ENCODE measurements around the gene FMNL2.

The FMNL2 gene

DNA sequence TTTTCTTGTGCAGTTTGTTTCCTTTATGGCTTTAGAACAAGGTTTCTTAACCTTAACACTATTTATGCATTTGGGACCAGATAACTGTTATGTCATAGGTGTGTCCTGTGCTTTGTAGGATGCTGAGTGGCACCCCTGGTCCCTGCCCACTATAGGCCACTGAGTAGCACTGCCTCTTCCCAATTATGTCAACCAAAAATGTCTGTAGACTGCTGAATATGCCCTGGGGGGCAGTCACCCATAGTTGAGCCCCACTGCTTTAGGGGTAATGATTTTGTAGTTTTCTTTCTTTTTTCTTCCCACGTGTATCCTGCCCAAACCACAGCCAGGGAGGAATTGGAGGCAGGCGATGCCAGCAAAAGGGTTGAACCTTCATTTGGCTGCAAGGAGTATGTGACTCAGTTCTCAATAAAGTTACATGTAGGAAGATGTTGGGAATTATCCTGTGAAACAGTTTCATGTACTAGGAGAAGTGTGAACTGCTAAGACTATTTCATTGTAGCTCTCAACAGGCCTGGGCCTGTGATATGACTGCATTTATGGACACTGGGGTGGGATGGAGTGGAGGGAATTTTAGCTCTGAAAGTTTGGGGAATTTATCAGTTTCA, 65.7 kb downstream of the FMNL2 start:
- in situ Hi-C loops (cut with HindIII; ENCODE audit: low pct_ligation_motif_present, low sequenced_read_pairs) = no loop called here

DNA sequence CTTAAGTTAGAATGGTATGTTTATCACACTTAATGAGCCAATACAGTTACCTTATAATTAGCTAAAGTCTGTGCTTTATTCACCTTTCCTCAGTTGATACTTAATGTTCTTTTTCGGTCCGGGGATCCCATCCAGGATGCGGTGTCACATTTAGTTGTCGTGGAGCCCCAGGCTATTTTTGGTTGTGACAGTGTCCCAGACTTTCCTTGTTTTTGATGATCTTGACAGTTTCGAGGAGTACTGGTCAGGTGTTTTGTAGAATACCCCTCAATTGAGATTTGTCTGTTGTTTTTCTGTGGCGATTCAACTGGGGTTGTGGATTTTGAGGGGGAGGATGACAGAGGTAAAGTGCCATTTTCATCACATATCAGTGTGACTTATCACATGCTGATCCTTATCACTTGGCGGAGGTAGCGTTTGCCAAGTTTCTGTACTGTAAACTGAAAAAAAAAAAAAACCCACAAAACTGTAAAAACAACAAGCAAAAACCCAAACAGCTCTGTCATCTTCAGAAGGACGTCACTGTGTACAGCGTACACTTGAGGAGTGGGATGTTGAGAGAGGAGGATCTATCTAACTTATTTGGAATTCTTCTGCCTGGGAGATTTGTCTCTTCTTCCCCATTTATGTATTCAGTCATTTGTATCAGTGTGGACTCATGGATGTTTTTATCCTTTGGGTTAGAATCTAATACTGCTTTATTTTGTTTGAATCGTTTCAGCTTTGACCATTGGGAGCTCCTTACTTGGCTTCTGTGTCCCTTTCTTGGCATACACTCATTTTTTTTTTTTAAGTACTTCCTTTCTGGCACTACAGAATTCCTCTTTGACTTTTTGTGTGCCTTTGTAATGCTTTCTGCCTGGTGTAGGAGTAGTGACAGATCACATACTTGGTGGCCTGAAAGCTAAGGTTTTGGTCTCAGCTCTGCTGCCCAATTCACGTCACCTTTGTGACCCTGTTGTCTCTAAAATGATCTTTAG, 68.1 kb downstream of the FMNL2 start:
- Histone ChIP-seq H3K4me3 (ENCODE audit: low read depth, low read length) (no peak overlapping the region), H3K27me3 (replicated peaks) (no peaks in the 10 kb centered on the region), H3K36me3 (replicated peaks) (no peaks in the 10 kb centered on the region), H3K27ac (peak overlapping the region; percentile 38)
- in situ Hi-C loops (cut with HindIII; ENCODE audit: low pct_ligation_motif_present, low sequenced_read_pairs) = no loop called here
- TF ChIP-seq, protein P1, sequence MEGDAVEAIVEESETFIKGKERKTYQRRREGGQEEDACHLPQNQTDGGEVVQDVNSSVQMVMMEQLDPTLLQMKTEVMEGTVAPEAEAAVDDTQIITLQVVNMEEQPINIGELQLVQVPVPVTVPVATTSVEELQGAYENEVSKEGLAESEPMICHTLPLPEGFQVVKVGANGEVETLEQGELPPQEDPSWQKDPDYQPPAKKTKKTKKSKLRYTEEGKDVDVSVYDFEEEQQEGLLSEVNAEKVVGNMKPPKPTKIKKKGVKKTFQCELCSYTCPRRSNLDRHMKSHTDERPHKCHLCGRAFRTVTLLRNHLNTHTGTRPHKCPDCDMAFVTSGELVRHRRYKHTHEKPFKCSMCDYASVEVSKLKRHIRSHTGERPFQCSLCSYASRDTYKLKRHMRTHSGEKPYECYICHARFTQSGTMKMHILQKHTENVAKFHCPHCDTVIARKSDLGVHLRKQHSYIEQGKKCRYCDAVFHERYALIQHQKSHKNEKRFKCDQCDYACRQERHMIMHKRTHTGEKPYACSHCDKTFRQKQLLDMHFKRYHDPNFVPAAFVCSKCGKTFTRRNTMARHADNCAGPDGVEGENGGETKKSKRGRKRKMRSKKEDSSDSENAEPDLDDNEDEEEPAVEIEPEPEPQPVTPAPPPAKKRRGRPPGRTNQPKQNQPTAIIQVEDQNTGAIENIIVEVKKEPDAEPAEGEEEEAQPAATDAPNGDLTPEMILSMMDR (IDR thresholded peaks at IDR 0.05; ENCODE audit: low read depth, low read length, missing control alignments) = no peak
- DNase-seq = peak; percentile 51

More for the DNA sequence above, 65.7 kb downstream of the FMNL2 start:
- no peaks in the 10 kb centered on the region for H3K36me3 ChIP-seq (replicated peaks)
- no peaks in the 10 kb centered on the region for H3K27me3 ChIP-seq (replicated peaks)
- TF ChIP-seq, protein P1 (IDR thresholded peaks at IDR 0.05; ENCODE audit: low read depth, low read length, missing control alignments) = no peak
- DNase-seq = no peak
- no peak overlapping the region for H3K4me3 ChIP-seq (ENCODE audit: low read depth, low read length)
- H3K27ac ChIP-seq = no peak overlapping the region

DNA sequence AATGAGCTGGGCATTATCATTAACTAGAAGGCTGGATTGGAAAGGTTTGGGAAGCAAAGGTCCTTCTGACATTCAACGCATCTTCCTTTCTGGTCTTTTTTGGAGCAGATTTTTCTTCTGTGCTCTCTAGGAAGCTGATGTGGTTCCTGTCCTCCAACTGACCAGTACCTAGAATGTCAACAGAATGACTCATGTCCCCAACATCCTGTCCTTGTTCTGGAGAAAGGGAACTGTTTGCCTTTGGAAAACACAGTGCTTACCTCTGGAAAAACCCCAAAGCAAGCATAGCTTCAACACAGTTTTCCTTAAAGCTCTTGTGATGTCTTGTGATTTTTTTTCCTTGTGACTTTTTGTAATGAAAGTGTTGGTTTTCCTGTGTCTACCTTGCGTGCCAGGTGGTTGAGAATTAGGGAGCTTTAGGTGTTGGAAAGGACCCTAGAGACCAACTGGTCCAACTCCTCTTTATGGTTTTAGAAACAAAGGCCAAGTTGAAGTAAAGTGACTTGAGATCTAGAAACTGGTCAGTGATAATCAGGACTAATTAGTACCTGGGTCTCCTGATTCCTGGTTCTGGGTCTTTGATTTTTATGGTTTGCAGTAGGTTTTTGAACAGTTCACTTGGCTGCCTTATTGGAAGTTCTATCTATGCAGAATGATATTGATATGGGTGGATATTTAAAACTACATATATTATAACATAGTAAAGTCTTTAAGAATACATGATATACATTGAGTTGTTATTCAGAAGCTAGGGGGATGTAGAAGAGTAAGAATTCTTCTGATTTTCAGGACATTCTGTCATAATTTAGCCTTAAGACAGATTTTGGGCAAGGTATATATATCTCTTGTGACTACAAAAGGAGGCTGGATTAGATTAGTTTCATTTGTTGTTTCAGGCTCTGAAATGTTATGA, 70.5 kb downstream of the FMNL2 start:
- no peak for DNase-seq
- in situ Hi-C loops (cut with HindIII; ENCODE audit: low pct_ligation_motif_present, low sequenced_read_pairs) = no loop called here
- no peak overlapping the region for H3K27ac ChIP-seq
- no peak overlapping the region for H3K4me3 ChIP-seq (ENCODE audit: low read depth, low read length)
- TF ChIP-seq, protein P1 (IDR thresholded peaks at IDR 0.05; ENCODE audit: low read depth, low read length, missing control alignments) = no peak
- H3K36me3 ChIP-seq (replicated peaks) = no peaks in the 10 kb centered on the region
- no peaks in the 10 kb centered on the region for H3K27me3 ChIP-seq (replicated peaks)

DNA sequence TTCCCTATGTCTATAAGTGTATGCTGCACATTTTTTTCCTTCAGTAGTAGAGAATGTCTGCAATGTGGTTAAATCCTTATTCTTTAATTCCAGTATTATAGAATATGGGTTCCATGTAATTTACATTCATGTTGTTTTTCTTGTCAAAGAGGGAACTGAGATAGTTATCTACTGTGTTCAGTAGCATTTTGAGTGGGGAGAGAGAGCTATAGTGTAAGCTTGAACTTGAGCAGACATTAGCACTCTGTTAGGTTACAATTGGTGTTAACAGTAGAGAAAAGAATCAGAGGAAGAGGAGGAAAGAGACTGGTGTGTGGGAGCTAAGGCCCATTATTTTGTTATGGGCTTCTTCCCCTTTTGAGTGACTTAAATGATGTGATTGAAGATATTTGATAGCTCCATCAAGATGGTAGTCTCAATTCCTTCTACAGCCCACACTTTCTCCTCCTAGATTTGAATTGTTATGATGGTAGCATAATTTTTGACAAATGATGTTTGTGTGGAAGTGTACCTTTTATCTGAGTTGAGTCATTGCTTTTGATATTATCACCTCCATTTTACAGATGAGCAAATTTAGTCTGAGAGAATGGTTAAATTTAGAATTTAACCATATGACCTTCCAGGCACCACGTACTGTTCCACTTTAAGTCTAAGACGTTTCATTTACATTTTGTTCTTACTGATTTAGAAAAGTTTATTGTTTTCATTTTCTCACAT, 71.3 kb downstream of the FMNL2 start:
- in situ Hi-C loops (cut with HindIII; ENCODE audit: low pct_ligation_motif_present, low sequenced_read_pairs) = no loop called here
- no peak for DNase-seq
- H3K27ac ChIP-seq = no peak overlapping the region
- TF ChIP-seq, protein P1 (IDR thresholded peaks at IDR 0.05; ENCODE audit: low read depth, low read length, missing control alignments) = no peak
- no peak overlapping the region for H3K4me3 ChIP-seq (ENCODE audit: low read depth, low read length)
- no peaks in the 10 kb centered on the region for H3K27me3 ChIP-seq (replicated peaks)
- H3K36me3 ChIP-seq (replicated peaks) = no peaks in the 10 kb centered on the region

DNA sequence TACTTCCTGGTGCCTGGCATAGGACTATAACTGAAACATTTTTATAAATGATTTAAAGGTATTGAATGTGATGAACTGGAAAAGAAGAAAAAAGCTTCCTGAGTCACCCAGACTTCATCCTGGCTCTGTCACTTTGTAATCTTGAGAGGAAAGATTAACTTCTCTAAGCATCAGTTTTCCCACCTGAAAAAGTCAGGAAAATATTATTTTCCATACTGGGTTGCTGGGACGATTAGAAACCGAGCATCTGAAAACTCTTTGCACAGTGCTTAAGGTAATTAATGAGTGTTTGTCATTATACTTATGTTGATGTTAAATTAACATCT, 71.8 kb downstream of the FMNL2 start:
- H3K27me3 ChIP-seq (replicated peaks) = no peaks in the 10 kb centered on the region
- H3K4me3 ChIP-seq (ENCODE audit: low read depth, low read length) = peak overlapping the region; percentile 22
- DNase-seq = no peak
- TF ChIP-seq, protein P1 (IDR thresholded peaks at IDR 0.05; ENCODE audit: low read depth, low read length, missing control alignments) = no peak
- H3K36me3 ChIP-seq (replicated peaks) = no peaks in the 10 kb centered on the region
- in situ Hi-C loops (cut with HindIII; ENCODE audit: low pct_ligation_motif_present, low sequenced_read_pairs) = no loop called here
- no peak overlapping the region for H3K27ac ChIP-seq

Data from brain microvascular endothelial cell (primary cell).